MG63 (cell line): ENCODE data around the gene RGS8. TPM values are rescaled to one million over a fixed set of nuclear protein-coding genes. Genes with fewer than 3 reads are reported as not detected.
A peak's percentile ranks its signal among the peaks of the same experiment; 100 is the strongest.

Experiments used
- DNase-seq: peaks from one replicate; pipeline ENCODE4 v3.0.0-alpha.2; 2020
- H3K27me3 ChIP-seq: fragments of 250-450 bp; sonication (Bioruptor Pico); 2 replicates; pipeline ENCODE4 v1.5.1; 2020; ENCODE audit warnings: mild to moderate bottlenecking, moderate library complexity
- H3K36me3 ChIP-seq: fragments of 250-450 bp; sonication (Bioruptor Pico); 2 replicates; pipeline ENCODE4 v1.5.1; 2020; ENCODE audit warnings: mild to moderate bottlenecking, moderate library complexity
- H3K4me3 ChIP-seq: fragments of 250-450 bp; sonication (Bioruptor Pico); 2 replicates; pipeline ENCODE4 v1.5.1; 2020; ENCODE audit warnings: mild to moderate bottlenecking, moderate library complexity
- H3K9me3 ChIP-seq: fragments of 250-450 bp; sonication (Bioruptor Pico); 2 replicates; pipeline ENCODE4 v1.5.1; 2020; ENCODE audit warnings: mild to moderate bottlenecking, moderate library complexity
- total RNA-seq: library from RNA; depleted of rRNA; stranded (reverse); fragments of >200 nt; shearing (Covaris generic); gene quantifications from 2 replicates; pipeline ENCODE4 v1.2.3, GENCODE V29; 2014; ENCODE audit warnings: low replicate concordance; rRNA removed

The RGS8 gene, protein sequence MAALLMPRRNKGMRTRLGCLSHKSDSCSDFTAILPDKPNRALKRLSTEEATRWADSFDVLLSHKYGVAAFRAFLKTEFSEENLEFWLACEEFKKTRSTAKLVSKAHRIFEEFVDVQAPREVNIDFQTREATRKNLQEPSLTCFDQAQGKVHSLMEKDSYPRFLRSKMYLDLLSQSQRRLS
- total RNA-seq, result not detected in 2 replicates

DNA sequence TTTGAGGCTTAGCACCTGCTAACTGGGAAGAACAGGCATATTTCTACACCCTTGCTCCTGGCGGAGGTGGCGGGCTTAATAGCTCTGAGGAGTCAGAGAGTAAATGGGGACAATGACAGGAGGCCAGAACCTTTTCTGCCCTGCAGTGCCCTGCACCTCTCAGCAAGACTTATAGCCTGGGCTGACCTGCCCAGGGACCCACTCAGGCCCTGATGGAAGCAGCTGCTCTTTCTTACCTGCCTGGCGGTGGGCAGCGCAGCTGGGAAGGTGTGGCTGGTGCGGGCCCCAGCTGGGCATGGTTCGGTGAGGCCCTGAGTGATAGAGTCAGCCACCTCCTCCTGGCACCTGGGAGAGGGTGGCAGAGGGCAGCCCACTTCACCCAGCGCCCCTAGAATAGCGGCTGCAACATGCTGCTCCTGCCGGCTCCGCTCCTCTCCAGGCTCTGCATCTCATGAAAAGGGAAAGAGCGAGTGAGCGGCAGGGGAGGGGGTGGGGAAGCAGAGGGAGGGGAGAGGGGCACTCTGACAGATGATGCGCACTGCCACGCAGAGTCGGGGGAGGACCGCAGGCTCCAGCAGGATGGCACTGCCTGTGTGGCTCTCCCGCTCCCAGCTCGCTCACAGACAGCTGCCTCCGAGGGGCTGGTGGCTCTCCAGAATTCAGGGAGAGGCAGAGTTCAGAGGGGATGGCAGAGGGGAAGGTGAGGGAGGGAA lies at the start of gene RGS8:
TSS of gene RGS8 (minus strand) at position 472 of the 713 bp plus-strand sequence. CDS start 14,938 bp downstream, outside the sequence.
- Histone ChIP-seq H3K36me3 (no peaks in the 10 kb centered on the region), H3K27me3 (no peaks in the 10 kb centered on the region), H3K4me3 (no peak within 1 kb of the TSS), H3K9me3 (no peaks in the 10 kb centered on the region)
- DNase-seq, result no peak

DNA sequence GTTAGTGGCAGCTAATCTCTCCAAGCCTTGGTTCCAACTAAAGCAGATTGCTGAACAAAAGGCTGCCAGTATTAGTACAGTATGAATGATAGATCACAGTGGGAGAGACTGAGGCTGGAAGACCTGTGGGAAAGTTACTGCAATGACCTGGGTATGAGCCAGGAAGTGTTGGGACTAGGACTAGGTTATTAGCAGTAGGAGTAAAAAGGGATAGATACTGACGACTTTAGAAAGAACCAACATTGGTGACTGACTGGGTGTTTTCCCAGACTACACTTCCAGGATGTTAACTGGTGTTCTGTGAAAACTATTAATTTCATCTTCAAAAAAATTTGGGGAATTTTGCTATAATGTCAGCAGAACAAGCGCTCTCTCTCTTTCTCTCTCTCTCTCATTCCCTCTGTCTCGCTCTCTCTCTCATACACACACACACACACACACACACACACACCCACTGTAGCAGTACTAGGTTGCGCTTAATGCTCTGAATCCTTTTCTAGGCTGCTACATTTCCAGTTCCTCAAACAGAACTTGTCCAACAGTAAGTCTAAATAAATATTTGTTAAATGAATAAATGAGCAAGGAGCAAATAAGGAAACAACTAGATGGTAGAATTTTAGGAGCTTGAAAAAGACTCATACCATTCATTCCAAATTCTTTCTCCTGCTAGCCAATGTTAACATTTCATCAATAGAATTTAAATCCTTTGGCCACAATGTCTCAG lies 47.6 kb upstream of the RGS8 start:
- Histone ChIP-seq H3K4me3 (no peak overlapping the region), H3K27me3 (no peaks in the 10 kb centered on the region; the same call in 1 of the 2 replicates), H3K36me3 (no peaks in the 10 kb centered on the region), H3K9me3 (no peaks in the 10 kb centered on the region)
- no peak for DNase-seq

DNA sequence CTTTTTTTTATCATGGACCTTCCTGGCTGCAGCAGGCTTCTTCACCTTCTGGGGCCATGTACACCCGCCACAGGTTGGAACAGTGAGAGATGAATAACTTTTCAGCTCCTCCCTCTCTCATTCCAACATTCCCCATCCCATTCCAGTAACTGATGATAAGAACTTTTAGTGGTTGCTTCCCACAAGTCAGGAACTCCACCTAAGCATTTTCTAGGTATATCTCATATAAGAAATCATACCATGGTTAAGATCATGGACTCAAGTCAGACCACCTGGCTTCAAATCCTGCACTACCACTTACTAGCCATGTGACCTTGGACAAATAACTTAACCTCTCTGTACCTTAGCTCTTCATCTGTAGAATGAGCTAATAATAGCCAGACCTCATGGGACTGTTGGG lies 42.5 kb upstream of the RGS8 start:
- Histone ChIP-seq H3K9me3 (no peaks in the 10 kb centered on the region), H3K27me3 (no peaks in the 10 kb centered on the region; the same call in 1 of the 2 replicates), H3K4me3 (no peak overlapping the region), H3K36me3 (no peaks in the 10 kb centered on the region)
- no peak for DNase-seq

DNA sequence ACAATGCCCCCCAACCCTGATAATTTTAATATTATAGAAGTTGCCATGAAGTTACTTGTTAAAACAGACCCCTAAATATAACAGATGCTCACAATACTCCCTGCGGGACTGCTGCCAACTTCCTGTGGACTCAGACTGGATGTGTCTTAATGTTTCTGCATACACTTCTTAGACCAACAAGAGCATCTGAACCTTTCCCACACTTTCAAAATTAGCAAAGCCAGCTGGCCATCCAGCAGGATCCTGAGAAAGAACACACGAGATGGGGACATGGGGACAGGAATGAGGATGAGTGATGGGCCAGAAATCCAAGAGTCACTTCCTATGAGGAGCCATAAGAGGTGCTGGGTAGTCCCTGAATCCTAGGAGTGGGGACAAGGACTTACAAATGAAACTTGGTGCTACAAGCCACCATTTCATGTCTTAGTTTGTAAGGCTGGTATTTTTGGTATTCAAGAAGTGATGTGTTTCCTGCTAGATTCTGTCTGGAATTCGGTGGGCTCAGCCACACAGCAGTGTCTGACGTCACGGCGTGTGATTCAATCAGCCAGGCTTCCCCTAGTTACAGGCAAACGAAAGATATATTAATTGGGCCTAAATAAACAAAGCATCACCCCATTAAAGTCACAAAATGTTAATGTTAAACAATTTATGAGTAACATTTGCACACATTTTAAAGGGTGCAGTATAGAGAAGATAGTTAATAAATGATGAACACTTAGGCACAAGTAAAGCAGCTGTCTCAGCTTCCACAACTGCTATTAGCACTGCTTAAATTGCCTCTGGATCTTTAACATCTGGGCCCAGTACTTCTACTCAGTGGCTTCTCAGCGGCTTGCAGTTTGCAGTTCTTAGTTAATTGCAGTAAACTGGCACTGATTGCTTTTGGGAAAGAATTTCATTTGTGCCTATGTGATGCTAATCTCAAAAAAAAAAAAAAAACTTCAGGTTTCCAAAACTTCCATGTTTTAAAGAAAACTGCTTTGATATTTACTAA lies 41.2 kb upstream of the RGS8 start:
- Histone ChIP-seq H3K36me3 (no peaks in the 10 kb centered on the region), H3K4me3 (no peak overlapping the region), H3K27me3 (no peaks in the 10 kb centered on the region; the same call in 1 of the 2 replicates), H3K9me3 (no peaks in the 10 kb centered on the region)
- no peak for DNase-seq

DNA sequence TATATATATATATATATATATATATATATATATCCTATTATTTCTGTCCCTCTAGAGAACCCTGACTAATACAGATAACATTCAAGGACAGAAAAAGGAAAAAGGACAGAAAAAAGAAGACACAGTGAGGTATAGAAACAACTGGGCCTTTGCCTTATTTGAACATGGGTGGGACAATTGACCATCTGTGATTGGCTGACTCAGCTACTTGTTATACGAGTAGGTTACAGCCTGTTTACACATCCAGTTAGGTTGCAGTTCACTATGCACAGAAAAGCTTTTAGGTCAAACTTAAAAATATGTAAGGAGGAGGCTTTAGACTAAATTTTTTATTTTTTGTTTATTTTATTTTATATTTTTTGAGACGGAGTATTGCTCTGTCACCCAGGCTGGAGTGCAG lies 39.8 kb upstream of the RGS8 start:
- Histone ChIP-seq H3K9me3 (no peaks in the 10 kb centered on the region), H3K36me3 (no peaks in the 10 kb centered on the region), H3K27me3 (no peaks in the 10 kb centered on the region; the same call in 1 of the 2 replicates), H3K4me3 (no peak overlapping the region)
- DNase-seq, result no peak

DNA sequence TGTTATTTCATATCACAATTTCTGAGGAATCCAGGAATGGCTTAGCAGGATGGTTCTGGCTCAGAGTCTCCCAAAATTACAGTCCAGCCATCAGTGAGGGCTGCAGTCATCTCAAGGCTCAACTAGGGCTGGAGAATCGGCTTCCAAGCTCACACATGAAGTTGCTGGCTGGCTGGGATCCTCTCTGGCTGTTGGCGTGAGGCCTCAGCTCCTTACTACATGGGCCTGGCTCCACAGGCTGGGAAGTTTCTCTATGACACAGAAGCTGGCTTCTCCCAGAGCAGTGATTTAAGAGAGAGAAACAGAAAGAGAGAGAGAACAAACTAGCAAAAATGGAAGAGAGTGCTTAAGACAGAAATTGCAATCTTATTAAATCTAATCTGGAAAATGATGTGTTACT lies 38.8 kb upstream of the RGS8 start:
- H3K36me3 ChIP-seq, result no peaks in the 10 kb centered on the region
- H3K4me3 ChIP-seq, result no peak overlapping the region
- peak; percentile 34 for DNase-seq
- no peaks in the 10 kb centered on the region for H3K9me3 ChIP-seq
- no peaks in the 10 kb centered on the region for H3K27me3 ChIP-seq

DNA sequence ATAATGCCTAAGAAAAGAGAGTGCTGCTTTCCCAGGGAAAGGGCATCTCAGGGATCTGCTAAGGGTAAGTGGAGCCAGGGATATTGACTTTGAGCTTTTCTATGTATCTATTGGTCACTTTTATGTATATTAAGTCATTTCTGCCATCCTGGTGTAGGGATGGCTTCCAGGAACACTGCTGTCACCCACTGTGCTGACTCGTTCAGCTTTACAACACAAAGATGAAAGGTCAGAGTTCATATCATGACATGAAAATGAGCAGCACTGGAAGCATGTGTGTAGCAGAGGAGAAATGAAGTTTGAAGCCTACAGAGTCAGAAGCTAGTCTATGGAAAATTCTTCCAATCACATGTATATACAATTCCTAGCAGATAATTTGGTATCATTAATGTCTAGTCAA lies 37.1 kb upstream of the RGS8 start:
- no peaks in the 10 kb centered on the region for H3K36me3 ChIP-seq
- H3K9me3 ChIP-seq, result no peaks in the 10 kb centered on the region
- no peak for DNase-seq
- H3K4me3 ChIP-seq, result no peak overlapping the region
- H3K27me3 ChIP-seq, result no peaks in the 10 kb centered on the region

DNA sequence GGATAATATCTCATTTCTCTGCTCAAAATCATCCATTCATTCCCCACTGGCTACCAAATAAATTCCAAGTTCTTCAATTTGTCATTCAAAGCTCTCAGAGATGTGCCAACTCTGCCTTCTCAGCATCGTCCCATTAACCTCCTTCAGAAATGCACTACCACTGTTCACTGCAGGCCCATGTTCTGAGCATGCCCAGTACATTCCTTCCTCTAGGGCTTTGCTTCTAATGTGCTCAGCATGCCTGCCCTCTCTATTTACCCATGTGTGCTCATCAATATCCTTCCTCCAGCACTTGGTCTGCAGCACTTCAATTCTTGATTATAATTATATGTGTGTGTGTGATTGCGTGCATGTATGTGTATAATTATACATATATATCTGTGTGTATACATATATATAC lies 36.1 kb upstream of the RGS8 start:
- Histone ChIP-seq H3K4me3 (no peak overlapping the region), H3K9me3 (no peaks in the 10 kb centered on the region), H3K36me3 (no peaks in the 10 kb centered on the region), H3K27me3 (no peaks in the 10 kb centered on the region)
- no peak for DNase-seq

DNA sequence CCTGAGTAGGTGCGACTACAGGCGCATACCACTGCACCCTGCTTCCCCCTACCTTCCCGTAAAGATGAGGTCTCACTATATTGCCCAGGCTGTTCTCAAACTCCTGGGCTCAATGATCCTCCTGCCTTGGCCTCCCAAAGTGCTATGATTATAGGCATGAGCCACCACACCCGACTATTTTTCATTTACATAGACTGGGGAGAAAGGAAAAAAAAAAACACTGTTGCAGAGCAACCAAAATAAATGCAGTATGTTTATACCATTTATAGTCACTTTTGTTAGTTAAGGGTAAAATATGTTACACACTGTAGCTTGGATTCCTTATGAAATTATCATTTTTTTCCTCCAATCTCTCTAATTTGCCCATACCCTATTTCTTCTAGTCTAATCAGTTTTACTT lies 35.2 kb upstream of the RGS8 start:
- Histone ChIP-seq H3K9me3 (no peaks in the 10 kb centered on the region), H3K4me3 (no peak overlapping the region), H3K27me3 (no peaks in the 10 kb centered on the region), H3K36me3 (no peaks in the 10 kb centered on the region)
- DNase-seq, result no peak

DNA sequence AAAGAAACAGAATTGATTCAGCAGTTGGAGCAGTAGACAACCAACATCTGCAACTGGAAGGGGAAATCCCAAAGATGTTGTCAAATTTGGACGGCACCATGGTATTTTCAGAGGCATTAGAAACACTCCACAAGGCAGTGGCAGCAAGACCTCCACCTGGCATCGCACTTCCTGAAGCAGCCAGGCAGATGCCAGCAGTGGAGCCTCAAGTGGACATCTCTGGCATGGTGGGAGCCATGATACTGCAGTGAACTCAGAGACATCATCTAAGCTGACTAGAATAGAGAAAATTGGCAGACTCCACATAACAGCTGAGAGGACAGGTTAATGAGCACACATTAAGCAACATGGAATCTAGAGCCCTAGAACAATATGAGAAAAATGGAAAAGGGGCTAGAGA lies 33.9 kb upstream of the RGS8 start:
- Histone ChIP-seq H3K27me3 (no peaks in the 10 kb centered on the region), H3K9me3 (no peaks in the 10 kb centered on the region), H3K4me3 (no peak overlapping the region), H3K36me3 (no peaks in the 10 kb centered on the region)
- no peak for DNase-seq

DNA sequence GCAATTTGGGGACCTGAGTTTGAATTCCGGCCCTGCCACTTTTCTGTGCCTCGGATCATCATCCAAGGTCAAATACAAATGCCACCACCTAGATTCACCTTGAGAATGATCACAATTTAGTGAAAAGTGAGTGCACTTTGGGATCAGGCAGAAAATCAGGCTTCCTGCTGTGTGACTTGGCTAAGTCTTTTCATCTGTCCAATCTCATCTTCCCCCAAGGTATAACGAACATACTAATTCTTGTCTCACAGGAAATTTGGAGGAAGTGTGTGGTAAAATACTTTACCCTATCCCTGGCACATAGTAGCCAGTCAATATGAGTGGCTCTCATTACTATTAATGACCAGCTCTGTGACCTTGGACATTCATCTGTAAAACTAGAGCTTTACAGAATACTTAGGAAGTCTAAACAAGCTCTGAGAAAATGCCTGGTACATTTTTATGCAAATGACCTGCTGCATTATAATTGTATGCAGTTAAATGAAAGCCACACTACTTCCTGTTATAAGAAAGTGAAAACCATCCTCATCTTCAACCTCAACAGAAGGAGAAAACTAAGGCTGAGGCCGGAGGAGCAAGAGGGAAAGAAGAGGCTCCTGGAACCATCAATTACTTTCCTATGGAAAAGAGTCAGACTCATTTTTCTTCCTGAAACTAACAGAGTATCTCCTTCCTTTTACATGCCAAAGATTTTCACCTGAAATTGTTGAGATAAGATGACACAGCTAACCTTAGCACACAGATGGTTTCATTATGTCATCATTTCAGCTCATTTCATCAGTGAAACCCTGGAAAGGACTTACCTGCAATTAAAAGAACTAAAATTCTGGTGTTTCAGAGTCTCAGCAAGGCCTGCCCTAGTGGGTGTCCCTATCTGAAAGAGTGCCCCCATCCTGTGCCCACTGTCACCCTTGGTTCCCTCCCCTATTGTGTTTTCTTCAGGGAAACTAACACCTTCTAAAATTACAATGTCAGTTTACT lies 32.6 kb upstream of the RGS8 start:
- Histone ChIP-seq H3K4me3 (no peak overlapping the region), H3K27me3 (no peaks in the 10 kb centered on the region), H3K9me3 (no peaks in the 10 kb centered on the region), H3K36me3 (no peaks in the 10 kb centered on the region)
- no peak for DNase-seq

DNA sequence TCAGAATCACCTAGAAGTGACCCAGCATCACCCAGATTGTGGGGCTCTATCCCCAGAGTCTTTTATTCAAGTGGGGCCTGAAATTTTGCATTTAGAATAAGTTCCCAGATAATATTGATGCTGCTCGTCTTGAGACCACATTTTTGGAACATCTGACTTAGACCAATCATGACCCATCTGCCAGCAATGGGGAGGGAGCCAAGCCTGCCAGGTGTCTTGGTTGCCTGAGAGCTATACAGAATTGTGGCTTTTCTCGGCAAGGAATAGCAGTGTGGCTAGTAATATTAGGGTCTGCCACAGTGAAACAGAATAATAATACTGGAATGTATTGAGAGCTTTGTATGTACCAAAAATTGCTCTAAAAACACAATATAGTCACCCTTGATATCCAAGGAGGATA lies 31.1 kb upstream of the RGS8 start:
- DNase-seq, result no peak
- no peaks in the 10 kb centered on the region for H3K9me3 ChIP-seq
- no peaks in the 10 kb centered on the region for H3K27me3 ChIP-seq
- H3K4me3 ChIP-seq, result no peak overlapping the region
- H3K36me3 ChIP-seq, result no peaks in the 10 kb centered on the region

DNA sequence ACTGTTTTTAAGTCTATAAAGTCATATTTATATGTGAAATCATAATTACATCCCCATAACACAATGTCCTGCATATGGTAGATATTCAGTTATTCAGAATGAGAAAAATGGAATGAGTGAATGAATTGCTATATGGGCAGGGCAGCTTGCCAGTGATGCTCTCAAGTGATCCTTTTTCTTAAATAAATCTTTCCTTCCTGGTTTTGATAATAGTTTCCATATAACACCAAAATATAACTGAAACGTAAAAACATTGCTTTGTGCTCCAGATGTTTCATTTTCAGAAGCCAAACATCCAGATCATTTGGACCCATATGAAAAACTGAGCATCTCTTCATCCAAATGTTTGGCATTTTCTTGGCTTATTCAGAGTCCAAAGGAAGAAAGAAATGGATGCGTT lies 30.2 kb upstream of the RGS8 start:
- Histone ChIP-seq H3K4me3 (no peak overlapping the region), H3K9me3 (no peaks in the 10 kb centered on the region), H3K27me3 (no peaks in the 10 kb centered on the region), H3K36me3 (no peaks in the 10 kb centered on the region)
- no peak for DNase-seq

DNA sequence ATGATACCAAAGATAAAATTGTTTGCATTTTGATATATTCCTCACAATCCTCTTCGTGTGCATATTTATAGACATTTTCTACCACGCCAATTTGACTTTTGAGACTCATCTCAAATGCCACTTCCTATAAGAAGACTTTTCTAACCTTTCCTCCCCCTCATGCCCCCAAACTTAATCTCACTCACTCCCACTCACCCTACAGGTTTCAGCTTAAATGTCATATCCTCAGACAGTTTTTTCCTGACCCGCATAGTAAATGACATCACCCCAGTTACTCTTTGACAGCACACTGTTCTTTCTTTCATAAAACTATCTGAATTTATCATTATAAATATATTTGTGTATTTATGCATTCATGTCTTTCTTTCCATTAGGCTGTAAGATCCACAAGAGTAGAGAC lies 29.6 kb upstream of the RGS8 start:
- no peaks in the 10 kb centered on the region for H3K27me3 ChIP-seq
- no peak for DNase-seq
- H3K4me3 ChIP-seq, result no peak overlapping the region
- no peaks in the 10 kb centered on the region for H3K36me3 ChIP-seq
- H3K9me3 ChIP-seq, result no peaks in the 10 kb centered on the region

DNA sequence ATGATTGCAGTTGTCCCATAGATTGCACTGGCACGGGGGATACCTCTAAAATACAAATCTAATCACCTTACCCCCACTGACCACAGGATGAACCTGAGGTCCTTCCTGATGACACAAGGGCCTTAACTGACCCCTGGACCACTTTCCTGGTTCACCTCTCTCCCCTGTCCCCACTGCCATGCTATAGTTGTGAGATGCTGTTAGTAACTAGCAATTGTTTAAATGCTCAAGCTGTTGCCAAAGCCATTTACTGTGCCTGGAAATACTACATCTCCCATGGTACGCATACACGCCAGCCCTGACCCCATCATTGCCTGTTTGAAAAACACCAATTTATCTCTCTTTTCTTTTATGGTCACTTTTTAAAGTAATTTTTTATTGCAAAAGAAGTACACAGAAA lies 29.1 kb upstream of the RGS8 start:
- H3K9me3 ChIP-seq, result no peaks in the 10 kb centered on the region
- DNase-seq, result no peak
- no peaks in the 10 kb centered on the region for H3K36me3 ChIP-seq
- no peak overlapping the region for H3K4me3 ChIP-seq
- H3K27me3 ChIP-seq, result no peaks in the 10 kb centered on the region

DNA sequence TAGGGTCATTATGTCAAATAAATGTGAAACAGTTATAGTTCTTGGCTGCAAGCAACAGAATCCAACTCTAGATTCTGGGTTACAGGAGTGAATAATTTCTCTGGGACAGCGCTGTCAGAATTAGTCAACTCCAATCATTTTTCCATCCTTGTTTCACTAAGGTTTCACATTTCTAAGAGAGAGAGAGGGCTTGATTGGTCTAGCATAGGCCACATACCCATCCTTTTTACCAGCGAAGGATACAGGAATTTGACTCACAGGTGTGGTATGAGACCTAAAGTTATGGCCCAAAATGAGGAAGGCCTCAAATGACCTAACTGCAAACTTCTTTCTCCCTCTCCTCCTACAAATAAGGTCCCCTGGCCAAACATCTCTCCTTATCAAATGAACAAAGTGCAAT lies 25.5 kb upstream of the RGS8 start:
- H3K36me3 ChIP-seq, result no peaks in the 10 kb centered on the region
- no peak for DNase-seq
- H3K27me3 ChIP-seq, result no peaks in the 10 kb centered on the region
- no peak overlapping the region for H3K4me3 ChIP-seq
- no peaks in the 10 kb centered on the region for H3K9me3 ChIP-seq
